ENCODE results near the gene CCR5.
"Not testable (repeated sequence)": the region's sequence is repeated elsewhere in the genome, so short reads cannot be mapped to it uniquely, and the experiment has no call there.

Gene CCR5

DNA sequence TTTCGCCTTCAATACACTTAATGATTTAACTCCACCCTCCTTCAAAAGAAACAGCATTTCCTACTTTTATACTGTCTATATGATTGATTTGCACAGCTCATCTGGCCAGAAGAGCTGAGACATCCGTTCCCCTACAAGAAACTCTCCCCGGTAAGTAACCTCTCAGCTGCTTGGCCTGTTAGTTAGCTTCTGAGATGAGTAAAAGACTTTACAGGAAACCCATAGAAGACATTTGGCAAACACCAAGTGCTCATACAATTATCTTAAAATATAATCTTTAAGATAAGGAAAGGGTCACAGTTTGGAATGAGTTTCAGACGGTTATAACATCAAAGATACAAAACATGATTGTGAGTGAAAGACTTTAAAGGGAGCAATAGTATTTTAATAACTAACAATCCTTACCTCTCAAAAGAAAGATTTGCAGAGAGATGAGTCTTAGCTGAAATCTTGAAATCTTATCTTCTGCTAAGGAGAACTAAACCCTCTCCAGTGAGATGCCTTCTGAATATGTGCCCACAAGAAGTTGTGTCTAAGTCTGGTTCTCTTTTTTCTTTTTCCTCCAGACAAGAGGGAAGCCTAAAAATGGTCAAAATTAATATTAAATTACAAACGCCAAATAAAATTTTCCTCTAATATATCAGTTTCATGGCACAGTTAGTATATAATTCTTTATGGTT lies at the start of gene CCR5:
CCR5 (plus strand) TSS at position 108 of the 680 bp plus-strand sequence. CDS start 1,957 bp downstream, outside the sequence.
- peak; percentile 24 for DNase-seq

DNA sequence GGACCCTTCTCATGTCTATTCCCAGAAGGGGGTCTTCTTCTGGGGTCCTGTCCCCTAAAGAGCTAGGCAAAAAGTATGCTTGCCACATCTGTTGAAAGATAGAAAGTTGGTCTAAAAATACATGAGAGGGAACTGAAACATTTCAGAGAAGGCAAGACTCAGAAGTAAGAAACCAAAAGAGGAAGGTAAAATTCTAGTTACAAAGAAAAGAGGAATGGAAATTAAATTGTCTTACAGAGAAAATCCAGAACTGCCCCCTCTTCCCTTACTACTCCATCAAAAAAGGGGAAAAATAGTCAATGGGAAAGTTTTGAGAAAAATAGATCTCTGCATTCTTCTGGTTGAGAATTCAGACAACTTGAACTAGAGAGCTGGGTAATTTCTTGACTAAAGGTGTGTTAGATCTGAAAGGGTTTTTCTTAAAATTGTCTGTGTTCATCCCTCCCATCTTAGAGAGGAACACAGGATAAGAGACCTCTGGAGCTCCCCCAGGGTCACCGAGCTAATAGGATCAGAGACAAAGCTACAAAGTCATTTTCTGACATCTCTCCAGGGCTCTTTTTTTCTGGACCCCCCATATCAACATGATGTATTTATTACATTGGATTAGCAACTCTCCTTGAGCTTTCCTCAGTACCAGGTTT lies 49.2 kb upstream of the CCR5 start:
- no peak for DNase-seq

DNA sequence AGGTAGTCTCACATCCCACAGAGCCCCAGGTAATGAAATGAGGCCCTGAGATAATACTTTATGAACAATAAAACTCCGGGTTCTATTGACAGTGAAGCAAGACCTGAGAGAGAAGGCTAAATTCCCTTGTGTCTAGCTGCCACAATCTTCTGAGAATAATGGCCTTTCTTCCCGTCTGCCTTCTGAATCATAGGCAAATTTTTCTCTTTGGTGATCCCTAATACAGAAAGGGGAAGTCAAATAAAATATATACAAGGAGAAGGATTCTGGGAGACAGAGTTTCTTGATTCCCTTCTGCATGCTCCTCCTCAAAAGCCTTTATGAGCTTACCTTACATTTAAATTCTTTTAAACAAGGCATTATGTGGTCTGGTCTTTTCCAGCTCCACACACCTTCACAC lies 46.7 kb upstream of the CCR5 start:
- no peak for DNase-seq

DNA sequence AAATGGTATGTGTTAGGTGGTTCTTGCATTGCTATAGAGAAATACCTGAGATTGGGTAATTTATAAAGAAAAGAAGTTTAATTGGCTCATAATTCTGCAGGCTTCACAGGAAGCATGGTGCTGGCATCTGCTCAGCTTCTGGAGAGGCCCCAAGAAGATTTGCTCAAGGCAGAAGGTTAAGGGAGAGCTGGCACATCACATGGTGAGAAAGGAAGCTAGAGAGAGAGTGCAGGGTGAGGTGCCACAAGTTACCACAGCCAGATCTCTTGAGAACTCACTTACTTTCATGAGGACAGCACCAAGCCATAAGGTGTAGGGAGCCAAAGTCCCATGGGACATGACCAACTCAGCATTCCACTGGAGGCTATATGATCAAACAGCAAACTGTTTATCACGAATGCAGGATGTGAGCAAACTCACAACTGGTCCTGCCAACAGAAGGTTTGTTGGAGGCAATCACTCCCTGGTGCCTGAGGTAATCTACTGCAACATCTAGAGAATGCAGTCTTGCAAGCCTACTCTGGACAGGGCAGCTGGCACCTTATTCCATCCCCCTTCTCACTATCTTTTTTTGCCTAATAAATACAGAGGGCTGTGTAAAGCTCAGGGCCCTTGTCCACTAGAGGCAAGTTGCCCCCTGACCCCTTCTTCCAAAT lies 45.0 kb upstream of the CCR5 start:
- DNase-seq, result no peak

DNA sequence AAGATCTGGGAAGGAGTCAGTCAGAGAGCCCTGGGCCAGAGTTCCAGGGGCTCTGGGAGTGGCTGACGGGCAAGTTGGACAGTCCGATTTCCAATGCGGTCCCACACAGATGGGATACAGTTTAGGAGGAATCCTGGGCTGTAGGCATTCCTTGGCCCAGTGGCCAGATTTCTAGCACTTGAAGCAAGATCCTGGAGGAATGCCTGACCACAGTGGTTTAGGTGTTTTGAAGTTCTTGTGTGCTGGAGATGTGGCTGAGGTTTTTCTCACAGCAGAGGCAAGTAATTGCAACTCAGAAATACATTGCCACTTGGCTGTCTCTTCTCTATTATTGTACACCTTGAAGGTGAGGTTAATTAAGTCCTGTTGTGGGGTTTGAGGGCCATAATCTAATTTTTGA lies 40.1 kb upstream of the CCR5 start:
- not testable (repeated sequence) for DNase-seq

DNA sequence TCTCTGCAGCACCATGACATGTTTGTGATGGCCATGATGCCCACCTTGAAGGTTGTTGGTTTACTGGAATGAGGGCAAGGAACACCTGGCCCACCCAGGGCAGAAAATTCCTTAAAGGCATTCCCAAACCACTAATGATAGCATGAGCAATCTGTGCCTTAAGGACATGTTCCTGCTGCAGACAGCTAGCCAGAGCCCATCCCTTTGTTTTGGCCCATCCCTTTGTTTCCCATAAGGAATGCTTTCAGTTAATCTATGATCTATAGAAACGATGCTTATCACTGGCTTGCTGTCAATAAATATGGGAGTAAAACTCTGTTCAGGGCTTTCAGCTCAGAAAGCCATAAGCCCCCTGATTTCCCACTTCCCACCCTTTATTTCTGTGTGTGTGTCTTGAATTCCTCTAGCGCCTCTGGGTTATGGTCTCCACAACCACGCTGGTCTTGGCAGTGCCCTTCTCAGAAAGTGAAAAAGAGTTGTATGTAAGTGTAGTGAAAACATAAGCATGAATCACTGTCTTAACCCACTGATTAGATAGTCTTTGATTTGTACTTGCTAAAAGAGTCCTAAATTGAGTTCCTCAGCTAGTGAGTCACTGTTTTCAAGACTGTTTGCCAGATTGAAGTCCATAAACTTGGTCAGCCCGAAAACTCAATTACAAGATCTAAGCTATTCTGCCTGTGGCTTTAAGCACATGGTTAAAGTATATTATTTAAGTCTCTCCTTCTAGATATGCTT lies 35.8 kb upstream of the CCR5 start:
- no peak for DNase-seq

DNA sequence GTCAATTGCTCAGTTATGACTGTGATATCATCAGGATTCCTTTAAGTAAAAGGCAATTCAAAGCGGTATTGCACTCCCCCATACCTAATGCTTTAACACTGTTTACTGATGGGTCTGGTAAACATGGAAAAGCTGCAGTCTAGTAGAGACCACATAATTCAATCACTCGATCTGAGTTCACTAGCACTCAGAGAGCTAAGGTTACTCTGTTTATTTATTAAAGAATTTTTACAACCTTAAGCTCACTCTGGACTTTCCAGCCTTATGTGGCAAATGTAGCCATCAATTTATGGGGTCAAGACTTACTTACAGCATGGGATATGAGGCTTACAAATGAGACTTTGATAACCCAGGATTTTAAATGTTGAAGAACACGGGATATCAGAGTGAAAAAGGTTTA lies 35.2 kb upstream of the CCR5 start:
- no peak for DNase-seq

DNA sequence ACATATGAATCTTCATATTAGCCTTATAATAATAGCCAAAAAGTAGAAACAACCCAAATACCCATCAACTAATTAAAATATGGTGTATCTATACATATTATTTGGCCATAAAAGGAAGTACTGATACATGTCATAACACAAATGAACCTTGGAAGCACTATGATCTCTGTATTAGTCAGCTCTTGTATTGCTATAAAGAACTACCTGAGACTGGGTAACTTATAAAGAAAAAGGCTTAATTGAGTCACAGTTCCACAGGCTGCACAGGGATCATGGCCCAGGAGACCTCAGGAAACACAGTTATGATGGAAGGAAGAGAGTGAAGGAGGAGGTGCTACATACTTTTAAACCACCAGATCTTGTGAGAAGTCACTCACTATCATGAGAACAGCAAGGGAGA lies 32.8 kb upstream of the CCR5 start:
- DNase-seq, result no peak

DNA sequence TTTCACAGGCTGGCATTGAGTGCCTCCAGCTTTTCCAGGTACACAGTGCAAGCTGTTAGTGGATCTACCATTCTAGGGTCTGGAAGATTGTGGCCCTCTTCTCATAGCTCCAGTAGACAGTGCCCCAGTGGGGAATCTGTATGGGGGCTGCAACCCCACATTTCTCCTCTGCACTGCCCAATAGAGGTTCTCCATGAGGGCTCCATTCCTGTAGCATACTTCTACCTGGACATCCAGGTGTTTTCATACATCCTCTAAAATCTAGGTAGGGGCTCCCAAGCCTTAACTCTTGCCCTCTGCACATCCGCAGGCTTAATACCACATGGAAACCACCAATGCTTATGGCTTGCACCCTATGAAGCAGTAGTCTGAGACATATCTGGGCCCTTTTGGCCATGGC lies 31.9 kb upstream of the CCR5 start:
- DNase-seq, result no peak

DNA sequence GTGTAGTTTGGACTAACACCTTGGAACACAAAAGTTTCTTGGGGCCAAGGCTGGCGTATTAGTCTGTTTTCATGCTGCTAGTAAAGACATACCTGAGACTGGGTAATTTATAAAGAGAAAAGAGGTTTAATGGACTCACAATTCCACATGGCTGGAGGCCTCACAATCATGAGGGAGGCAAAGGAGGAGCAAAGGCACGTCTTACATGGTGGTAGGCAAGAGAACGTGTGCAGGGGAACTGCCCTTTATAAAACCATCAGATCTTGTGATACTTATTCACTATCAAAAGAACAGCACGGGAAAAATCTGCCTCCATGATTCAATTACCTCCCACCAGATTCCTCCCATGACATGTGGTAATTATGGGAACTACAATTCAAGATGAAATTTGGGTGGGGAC lies 26.3 kb upstream of the CCR5 start:
- DNase-seq, result no peak

DNA sequence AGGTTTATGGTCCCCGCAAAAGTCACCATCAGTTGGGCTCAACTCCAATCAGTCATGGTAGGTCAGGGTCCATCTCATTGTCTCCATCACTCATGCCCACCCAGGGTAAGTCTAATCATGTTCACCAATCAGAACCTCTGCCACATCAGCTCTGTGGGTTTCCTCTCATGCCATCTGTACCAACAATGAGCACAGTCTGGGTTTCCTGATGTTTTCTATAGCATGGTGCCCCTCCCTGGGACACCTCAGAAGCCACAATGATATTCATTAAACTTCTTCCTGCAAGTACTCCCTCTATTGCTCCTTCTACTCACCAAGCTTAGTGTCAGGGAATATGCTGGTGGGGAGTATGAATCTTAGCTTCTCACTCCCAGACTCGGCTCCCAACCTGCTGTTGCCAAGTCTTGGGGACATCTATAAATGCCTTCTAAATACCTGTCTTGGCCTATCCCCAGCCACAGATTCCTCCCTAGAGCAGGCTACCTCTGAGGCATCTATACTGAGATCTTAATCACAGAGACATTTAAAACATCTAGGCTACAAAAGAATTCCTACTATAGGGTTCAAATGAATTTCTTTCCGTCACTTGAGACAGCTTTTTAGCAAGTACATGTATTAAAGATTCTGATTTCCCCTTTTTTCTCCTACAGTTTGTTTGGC lies 21.8 kb upstream of the CCR5 start:
- DNase-seq, result no peak

DNA sequence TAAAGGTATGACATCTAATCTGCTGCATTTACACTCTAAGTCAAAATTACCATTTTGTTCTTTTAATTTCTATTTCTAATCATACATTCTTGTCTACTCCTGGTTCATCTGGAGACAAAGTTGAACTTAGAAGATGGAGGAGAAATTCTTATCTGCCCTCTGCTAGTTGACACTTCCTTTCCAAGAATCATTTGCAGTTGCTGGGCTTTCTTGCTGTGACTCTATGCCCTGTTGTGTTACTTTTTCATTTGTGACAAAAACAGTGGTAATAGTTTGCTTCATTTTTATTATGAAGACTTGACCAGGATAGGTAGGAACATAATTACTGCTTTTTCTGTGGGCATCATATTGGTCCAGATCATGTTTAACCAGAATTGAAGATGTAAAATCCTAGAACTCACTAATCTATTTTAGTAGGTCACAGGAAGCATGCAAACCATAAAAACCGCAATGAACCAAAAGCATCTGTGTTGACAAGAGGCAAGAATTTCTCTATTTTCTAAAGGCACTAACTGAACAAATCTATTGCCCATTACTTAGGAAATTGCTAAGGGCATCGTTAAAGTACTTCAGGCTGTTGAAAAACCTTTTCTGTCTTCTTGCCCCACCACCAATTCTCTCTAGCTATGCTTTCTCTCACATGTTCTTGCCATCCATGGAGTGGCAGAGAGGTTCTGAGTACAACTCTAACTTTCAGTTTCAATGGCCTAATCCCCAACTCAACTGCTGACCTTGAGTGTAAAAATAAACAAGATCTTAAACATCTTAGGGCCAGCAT lies 21.1 kb upstream of the CCR5 start:
- DNase-seq, result no peak

DNA sequence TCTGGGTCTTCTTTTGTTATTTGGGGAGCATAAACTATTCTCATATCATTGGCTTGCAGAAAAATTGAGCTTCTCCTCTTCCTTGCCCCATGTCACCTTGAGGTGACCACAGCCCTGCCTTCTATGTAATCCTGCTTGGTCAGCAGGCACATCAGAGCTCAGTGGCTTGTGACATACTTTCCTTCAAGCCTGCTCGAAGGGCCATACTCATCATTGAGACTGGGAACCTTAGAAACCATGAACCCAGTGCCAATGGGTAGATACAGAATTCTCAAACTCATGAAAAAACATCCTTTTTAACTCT lies 20.5 kb upstream of the CCR5 start:
- no peak for DNase-seq

DNA sequence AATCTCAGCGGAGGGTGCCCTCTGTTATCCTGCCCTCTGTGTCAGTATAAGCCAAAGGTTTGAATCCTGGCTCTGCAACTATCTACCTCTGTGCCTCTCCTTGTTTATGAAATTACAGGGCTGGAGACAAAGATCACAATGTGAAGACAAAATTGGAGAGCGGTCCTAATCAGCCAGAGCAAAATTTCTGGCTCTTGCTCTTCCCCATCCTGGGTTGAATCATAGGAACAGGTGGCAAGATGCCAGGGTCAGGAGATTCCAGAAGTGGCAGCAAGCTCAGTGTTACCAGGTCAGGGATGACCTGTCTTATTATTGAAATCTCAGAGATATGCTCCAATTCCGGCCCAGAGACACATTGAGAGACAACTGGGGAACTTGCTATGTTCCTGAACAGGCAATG lies 19.1 kb upstream of the CCR5 start:
- no peak for DNase-seq

DNA sequence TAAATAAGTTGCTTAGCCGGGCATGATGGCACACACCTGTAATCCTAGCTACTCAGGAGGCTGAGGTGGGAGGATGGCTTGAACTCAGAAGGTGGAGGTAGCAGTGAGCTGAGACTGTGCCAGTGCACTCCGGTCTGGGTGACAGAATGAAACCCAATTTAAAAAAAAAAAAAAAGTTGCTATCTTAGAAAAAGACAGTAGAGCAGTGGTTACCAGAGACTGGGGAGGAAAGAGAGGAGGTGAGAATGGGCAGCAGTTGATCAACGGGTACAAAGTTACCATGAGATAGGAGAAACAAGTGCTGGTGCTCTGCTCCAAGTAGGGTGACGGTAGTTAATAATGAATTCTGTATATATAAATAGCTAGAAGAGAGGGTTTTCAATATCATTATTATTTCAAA lies 17.7 kb upstream of the CCR5 start:
- DNase-seq, result no peak

DNA sequence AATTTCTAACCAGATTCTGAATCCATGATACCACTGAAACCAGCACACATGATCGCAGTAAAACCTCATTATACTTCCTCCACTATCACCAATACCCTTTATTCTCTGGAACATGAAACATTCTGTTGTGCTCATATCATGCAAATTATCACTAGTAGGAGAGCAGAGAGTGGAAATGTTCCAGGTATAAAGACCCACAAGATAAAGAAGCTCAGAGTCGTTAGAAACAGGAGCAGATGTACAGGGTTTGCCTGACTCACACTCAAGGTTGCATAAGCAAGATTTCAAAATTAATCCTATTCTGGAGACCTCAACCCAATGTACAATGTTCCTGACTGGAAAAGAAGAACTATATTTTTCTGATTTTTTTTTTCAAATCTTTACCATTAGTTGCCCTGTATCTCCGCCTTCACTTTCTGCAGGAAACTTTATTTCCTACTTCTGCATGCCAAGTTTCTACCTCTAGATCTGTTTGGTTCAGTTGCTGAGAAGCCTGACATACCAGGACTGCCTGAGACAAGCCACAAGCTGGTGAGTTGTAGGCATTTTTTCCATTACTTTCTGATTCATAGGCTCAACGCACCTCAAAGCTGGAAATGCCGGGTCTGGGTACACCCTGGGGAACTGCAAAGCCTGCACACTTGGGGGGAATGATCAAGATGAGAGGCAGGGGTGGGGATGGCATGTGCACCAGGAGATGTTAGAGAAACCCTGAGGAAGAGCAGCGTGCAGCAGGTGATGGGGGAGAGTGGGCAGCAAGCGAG lies 16.9 kb upstream of the CCR5 start, which contains the start of gene CCR2:
CCR2 (plus strand) TSS at position 465 of the 764 bp plus-strand sequence. CDS start 3,417 bp downstream, outside the sequence.
- no peak for DNase-seq

DNA sequence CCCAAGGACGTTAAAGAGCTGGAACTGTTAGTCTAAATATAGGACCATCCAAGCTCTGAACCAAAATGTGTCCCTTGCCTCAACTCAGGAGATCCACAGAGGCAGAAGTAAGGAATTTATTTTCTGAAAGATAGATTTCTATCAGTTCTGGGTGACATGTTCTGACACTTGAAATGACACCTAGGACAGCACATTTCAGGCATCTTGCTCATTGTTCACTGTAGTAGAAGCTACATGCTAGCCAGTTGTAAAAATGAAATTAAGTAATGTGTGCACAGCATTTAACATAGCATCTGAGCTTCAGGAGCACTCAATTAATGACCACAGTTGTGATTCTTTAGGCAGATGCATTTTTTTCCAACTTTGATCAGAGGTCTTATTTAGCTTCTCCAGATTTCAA lies 16.3 kb upstream of the CCR5 start:
- no peak for DNase-seq

DNA sequence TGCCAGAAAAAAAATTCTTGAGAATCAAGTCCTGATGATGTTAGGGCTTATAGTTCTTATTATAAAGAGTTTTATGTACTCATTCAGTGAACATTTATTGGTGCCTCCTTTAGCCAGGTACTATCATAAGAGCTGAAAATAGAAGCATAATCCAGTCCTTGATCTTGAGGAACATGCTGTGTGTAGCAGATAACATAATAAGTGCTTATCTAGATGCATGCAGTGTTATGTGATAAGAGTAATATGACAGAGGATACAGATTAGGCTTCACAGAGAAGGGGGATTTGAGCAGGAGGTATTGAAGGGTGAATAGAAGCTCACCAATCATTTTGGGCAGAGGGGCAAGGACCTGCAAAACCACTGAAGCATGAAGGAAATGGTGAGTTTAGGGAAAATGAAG lies 15.8 kb upstream of the CCR5 start:
- DNase-seq, result no peak

DNA sequence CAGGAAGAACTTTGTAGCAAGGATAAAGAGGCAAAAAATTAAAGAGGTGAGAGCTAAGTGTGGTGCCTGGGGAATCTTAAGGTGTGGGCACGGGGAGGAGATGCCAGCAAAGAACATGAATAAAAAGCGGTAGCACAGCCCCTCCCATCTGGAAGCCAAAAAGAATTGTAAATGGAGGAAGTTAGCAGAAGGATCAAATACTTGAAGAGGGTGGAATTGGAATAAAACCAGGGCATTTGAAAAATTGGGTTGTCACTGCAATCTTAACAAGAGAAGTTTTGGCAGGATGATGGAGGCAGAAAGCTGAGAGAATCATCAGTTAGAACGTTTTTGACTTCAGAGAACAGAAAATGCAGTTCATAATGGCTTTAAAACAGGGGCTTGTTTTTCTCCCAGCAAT lies 14.5 kb upstream of the CCR5 start:
- DNase-seq, result no peak

DNA sequence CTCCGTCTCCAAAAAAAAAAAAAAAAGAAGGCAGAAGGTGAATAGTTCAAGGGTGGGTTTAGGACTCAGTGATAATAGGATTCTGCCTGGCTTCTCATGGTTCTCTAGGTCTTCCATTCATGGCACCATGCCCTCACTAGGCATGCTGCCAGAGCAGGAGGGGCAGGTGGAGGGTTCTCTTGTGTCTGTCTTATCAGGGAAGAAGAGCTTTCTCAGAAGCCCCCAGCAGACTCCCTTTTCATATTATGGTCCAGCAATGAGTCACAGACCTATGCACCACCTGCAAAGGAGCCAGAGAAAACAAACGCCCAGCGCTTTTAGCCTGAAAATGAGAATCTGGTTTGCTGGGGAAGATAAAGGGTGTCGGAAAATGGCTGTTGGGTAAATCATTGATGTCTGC lies 13.8 kb upstream of the CCR5 start:
- DNase-seq, result no peak

DNA sequence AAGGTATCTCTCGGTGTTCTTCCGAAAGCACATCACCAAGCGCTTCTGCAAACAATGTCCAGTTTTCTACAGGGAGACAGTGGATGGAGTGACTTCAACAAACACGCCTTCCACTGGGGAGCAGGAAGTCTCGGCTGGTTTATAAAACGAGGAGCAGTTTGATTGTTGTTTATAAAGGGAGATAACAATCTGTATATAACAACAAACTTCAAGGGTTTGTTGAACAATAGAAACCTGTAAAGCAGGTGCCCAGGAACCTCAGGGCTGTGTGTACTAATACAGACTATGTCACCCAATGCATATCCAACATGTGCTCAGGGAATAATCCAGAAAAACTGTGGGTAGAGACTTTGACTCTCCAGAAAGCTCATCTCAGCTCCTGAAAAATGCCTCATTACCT lies 12.3 kb upstream of the CCR5 start:
- no peak for DNase-seq
